Natural killer cell (primary cell): ENCODE results near the gene TMEM270. TPM values are rescaled to one million over a fixed set of nuclear protein-coding genes. Genes with fewer than 3 reads are reported as not detected.

Experiments
- ATAC-seq, 3 donors: fragments of 150-1000 bp in 2 of 3; fragments of 200-7000 bp in 1 of 3; cut with Tn5 transposase; 1 replicate in 1 of 3; 2 replicates in 2 of 3; pipeline ENCODE4 v1.10.0; 2021; ENCODE audit warnings: mild to moderate bottlenecking in 2 of 3, moderate library complexity in 2 of 3
- DNase-seq, 2 donors: peaks; one replicate each; pipeline versions ENCODE4 v3.0.0 to v3.0.0-alpha.2; 2013 to 2021; ENCODE audit warnings: mixed read lengths in 1 of 2
- H3K27ac ChIP-seq: one replicate; pipeline ENCODE4 v1.5.1; 2013; ENCODE audit warnings: mild to moderate bottlenecking, low read length
- H3K27me3 ChIP-seq: one replicate; pipeline ENCODE4 v1.6.1; 2013; ENCODE audit warnings: low read length; ENCODE audit not compliant: control insufficient read depth, insufficient read depth
- H3K36me3 ChIP-seq: one replicate; pipeline ENCODE4 v1.6.1; 2013; ENCODE audit warnings: low read length; ENCODE audit not compliant: control insufficient read depth, insufficient read depth
- H3K4me1 ChIP-seq: one replicate; pipeline ENCODE4 v1.6.1; 2013; ENCODE audit warnings: low read length; ENCODE audit not compliant: control insufficient read depth, insufficient read depth
- H3K4me3 ChIP-seq: one replicate; pipeline ENCODE4 v1.5.1; 2013; ENCODE audit warnings: low read length
- H3K9me3 ChIP-seq: one replicate; pipeline ENCODE4 v1.6.1; 2013; ENCODE audit warnings: low read length; ENCODE audit not compliant: control insufficient read depth, insufficient read depth
- H3K27ac Mint-ChIP-seq, 2 donors: one replicate each; pipeline ENCODE4 v1.8.0; 2022; ENCODE audit warnings: mild to moderate bottlenecking in 2 of 2, mixed read lengths in 2 of 2, moderate library complexity in 1 of 2
- H3K27me3 Mint-ChIP-seq, 2 donors: one replicate each; pipeline ENCODE4 v1.8.0; 2022; ENCODE audit warnings: low read depth in 2 of 2, mixed read lengths in 2 of 2
- H3K36me3 Mint-ChIP-seq: one replicate; pipeline ENCODE4 v1.8.0; 2022; ENCODE audit warnings: mixed read lengths
- H3K4me1 Mint-ChIP-seq, 2 donors: one replicate each; pipeline ENCODE4 v1.8.0; 2022; ENCODE audit warnings: mixed read lengths in 2 of 2
- H3K4me3 Mint-ChIP-seq: one replicate; pipeline ENCODE4 v1.8.0; 2022; ENCODE audit warnings: mild to moderate bottlenecking, moderate library complexity, mixed read lengths
- H3K9me3 Mint-ChIP-seq, 2 donors: one replicate each; pipeline ENCODE4 v1.8.0; 2022; ENCODE audit warnings: mixed read lengths in 2 of 2
- WGBS: methylation state at CpG from one replicate; pipeline ENCODE4 v1.1.7; 2013; ENCODE audit warnings: missing lambda C conversion rate; ENCODE audit not compliant: insufficient coverage; 5-methylcytosine and 5-hydroxymethylcytosine counted together
- intact Hi-C: fragments of 100-400 bp; cut with micrococcal nuclease; formaldehyde crosslinking; loops from one replicate; pipeline ENCODE4 v1.14.2; 2022
- total RNA-seq, 4 donors: library from RNA; stranded (reverse); fragments of 120-200 nt in 1 of 4; gene quantifications; one replicate each; pipeline versions ENCODE4 v1.2.3 to v1.2.4, GENCODE V29; 2013 to 2022
- TF ChIP-seq, protein P1 (sequence below): fragments of 200-600 bp; IDR thresholded peaks from one replicate; pipeline ENCODE4 v1.8.0; 2022; ENCODE audit warnings: antibody characterized with exemption

Gene TMEM270
- total RNA-seq, 3 donors from 2014 or later (not counting 1 experiment from before 2014, with no cell fraction given), result not detected

DNA sequence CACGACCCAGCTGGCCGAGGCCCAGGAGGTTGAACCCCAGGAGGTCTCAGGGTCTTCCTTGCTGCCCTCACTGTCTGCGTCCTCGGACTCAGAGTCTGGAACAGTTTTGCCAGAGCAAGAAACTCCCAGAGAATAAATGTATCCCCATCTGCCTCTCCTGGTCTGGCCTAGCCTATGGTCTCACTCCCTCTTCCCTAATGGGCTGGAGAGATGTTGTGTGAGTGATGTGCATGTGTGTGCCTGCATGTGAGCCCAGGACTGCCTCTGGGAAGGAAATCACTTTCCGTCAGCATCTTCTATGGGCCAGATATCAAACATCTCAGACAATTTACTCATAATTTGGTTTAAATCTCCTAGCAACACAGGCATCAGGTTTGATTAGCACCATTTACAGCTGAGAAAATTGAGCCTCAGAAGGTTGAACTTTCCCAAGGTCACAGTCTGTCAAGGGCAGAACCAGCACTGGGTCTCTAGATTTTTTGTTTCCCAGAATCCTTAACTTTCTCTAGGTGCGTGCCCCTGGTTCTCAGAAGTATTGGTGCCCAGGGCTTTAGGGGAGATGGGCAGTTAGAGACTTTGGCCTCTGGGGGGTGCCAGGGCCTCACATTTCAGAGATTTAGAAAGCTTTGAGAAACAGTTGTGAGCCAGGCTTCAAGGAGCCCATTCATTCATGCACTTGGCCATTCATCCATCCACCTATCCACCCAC lies 4.9 kb downstream of the TMEM270 start:
- Histone ChIP-seq H3K27ac (no peak overlapping the region), H3K4me1 (no peaks in the 10 kb centered on the region), H3K9me3 (no peaks in the 10 kb centered on the region), H3K27me3 (no peaks in the 10 kb centered on the region), H3K4me3 (no peak overlapping the region), H3K36me3 (no peaks in the 10 kb centered on the region)
- intact Hi-C loops, result loop anchor here (1.0 kb wide), 1 partner anchor 161 kb away; no protein-coding TSS in a partner anchor
- Mint-ChIP-seq H3K4me3 (no peak overlapping the region), H3K9me3 (no peaks in the 10 kb centered on the region), H3K4me1 (no peaks in the 10 kb centered on the region), H3K36me3 (no peaks in the 10 kb centered on the region), H3K27me3 (no peaks in the 10 kb centered on the region), H3K27ac (no peak overlapping the region)
- WGBS, result 82% methylated on average over 6 of the region's 6 CpGs
- DNase-seq, result no peak
- TF ChIP-seq, protein P1, sequence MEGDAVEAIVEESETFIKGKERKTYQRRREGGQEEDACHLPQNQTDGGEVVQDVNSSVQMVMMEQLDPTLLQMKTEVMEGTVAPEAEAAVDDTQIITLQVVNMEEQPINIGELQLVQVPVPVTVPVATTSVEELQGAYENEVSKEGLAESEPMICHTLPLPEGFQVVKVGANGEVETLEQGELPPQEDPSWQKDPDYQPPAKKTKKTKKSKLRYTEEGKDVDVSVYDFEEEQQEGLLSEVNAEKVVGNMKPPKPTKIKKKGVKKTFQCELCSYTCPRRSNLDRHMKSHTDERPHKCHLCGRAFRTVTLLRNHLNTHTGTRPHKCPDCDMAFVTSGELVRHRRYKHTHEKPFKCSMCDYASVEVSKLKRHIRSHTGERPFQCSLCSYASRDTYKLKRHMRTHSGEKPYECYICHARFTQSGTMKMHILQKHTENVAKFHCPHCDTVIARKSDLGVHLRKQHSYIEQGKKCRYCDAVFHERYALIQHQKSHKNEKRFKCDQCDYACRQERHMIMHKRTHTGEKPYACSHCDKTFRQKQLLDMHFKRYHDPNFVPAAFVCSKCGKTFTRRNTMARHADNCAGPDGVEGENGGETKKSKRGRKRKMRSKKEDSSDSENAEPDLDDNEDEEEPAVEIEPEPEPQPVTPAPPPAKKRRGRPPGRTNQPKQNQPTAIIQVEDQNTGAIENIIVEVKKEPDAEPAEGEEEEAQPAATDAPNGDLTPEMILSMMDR, result peak; percentile 35
- ATAC-seq, result peak in 2 of 3 donors; percentile 53 to 57

DNA sequence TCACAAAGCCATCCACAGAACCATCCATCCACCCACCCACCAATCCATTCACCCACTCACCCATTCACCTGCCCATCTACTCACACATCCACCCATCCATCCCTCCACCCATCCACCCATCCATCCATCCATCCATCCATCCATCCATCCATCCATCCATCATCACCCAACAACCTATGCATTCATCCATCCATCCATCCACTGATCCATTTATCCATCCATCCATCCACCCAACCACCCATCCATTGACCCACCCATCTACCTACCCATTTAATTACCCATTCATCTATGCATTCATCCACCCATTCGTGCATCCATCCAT lies 5.4 kb downstream of the TMEM270 start:
- ATAC-seq (no peak), DNase-seq (no peak)
- Mint-ChIP-seq H3K27ac (no peak overlapping the region), H3K36me3 (no peaks in the 10 kb centered on the region), H3K4me3 (no peak overlapping the region), H3K9me3 (no peaks in the 10 kb centered on the region), H3K4me1 (no peaks in the 10 kb centered on the region), H3K27me3 (no peaks in the 10 kb centered on the region)
- Histone ChIP-seq H3K36me3 (no peaks in the 10 kb centered on the region), H3K9me3 (no peaks in the 10 kb centered on the region), H3K27ac (no peak overlapping the region), H3K4me3 (no peak overlapping the region), H3K4me1 (no peaks in the 10 kb centered on the region), H3K27me3 (no peaks in the 10 kb centered on the region)
- intact Hi-C loops, result loop anchor here (1.0 kb wide), 1 partner anchor 161 kb away; no protein-coding TSS in a partner anchor
- TF ChIP-seq, protein P1, result no peak
- WGBS, result 71% methylated on average over 1 of the region's 1 CpG

DNA sequence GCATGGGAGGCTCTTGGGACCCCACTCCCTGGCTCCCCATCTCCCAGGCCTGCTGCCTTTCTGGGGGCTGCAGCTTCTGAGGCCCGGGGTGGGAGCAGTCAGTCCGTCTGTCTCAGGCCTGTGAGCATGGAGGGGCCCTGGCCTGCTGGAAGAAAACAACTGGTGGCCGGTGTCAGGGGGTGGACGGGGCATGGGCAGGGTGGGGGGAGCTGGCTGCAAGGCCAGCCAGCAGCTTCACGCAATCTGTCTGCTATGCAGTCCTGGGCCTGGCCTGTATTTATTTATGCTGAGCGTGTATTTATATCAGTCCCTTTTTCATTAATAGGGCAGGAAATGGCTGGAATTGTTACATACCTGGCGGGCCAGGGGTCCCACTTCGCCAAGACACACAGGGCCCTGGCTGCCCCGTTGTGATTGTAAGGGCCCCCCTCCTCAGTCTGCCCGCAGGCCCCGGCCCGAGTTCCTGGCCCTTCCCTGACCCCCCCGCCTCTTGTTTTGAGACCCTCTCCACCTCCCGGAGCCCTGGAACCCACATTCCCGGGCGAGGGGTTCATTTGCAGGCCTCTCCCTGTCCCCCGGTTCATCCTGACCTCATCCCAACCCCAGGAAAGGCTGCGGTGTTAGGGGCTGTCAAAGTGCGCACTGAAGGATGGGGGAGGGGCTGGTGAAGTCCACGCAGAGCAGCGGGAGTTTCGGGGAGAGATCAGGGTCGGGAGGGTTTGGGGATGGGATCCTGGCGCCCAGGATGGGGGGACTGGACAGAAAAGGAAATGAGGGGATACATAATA lies 8.2 kb downstream of the TMEM270 start:
- no peak overlapping the region for H3K27ac ChIP-seq
- no peak for DNase-seq
- H3K9me3 Mint-ChIP-seq, result no peaks in the 10 kb centered on the region
- no peaks in the 10 kb centered on the region for H3K9me3 ChIP-seq
- no peak overlapping the region for H3K4me3 ChIP-seq
- H3K4me1 Mint-ChIP-seq, result no peaks in the 10 kb centered on the region
- no peak for ATAC-seq
- no peak overlapping the region for H3K4me3 Mint-ChIP-seq
- H3K4me1 ChIP-seq, result no peaks in the 10 kb centered on the region
- intact Hi-C loops, result no loop called here
- H3K36me3 ChIP-seq, result no peaks in the 10 kb centered on the region
- TF ChIP-seq, protein P1, result no peak
- 88% methylated on average over 23 of the region's 24 CpGs for WGBS
- no peaks in the 10 kb centered on the region for H3K36me3 Mint-ChIP-seq
- H3K27ac Mint-ChIP-seq, result no peak overlapping the region
- H3K27me3 Mint-ChIP-seq, result no peaks in the 10 kb centered on the region
- H3K27me3 ChIP-seq, result no peaks in the 10 kb centered on the region
